HepG2 (cell line): ENCODE data around the gene NDUFB10.

Experiments
- FOXM1 ChIP-seq: sonication (generic); formaldehyde crosslinking; IDR thresholded peaks from 2 replicates; pipeline ENCODE4 v1.5.0; 2020; ENCODE audit warnings: missing genetic modification reagents
- KLF9 ChIP-seq: IDR thresholded peaks from 2 replicates; pipeline ENCODE4 v1.6.1; 2016; ENCODE audit warnings: low read depth
- TCF7 ChIP-seq: sonication (generic); IDR thresholded peaks from 2 replicates; pipeline ENCODE4 v1.6.1; 2016; ENCODE audit warnings: antibody characterized with exemption, low read depth
- TF ChIP-seq, protein P1 (sequence below): sonication (generic); formaldehyde crosslinking; IDR thresholded peaks from 2 replicates; pipeline ENCODE4 v1.4.0; 2020; ENCODE audit warnings: low read depth, mild to moderate bottlenecking, missing genetic modification reagents

DNA sequence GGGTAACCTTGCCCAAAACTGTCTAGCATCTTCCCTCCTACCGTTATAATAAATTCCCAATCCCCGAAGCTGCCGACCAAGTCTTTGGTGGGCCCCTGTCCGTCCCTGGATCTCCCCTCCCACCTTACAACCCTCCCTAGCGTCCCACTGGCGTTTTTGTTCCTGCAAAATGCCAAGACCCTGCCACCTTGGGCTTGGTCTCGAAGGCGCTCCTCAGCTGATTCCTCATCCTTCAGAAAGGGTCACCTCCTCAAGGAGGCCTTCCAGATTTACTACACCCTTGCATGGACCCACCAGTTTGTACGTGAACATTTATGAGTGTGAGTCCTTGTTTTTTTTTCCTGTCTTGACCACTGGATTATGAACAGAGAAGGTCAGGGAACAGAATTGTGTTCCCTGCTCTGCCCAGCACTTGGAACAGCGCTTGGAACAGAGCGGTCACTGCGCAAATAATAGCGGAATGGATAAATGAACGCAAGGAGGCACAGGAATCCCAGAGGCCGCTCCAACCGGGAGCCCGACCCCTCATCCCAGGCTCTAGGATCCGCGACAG, 23.7 kb downstream of the NDUFB10 start:
- no peak for TF ChIP-seq TCF7
- TF ChIP-seq KLF9: no peak
- TF ChIP-seq, protein P1, sequence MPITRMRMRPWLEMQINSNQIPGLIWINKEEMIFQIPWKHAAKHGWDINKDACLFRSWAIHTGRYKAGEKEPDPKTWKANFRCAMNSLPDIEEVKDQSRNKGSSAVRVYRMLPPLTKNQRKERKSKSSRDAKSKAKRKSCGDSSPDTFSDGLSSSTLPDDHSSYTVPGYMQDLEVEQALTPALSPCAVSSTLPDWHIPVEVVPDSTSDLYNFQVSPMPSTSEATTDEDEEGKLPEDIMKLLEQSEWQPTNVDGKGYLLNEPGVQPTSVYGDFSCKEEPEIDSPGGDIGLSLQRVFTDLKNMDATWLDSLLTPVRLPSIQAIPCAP (CRISPR knock-in tag): no peak
- TF ChIP-seq FOXM1: no peak
